Measurements from ENCODE around the gene HS3ST6.
A peak's percentile ranks its signal among the peaks of the same experiment; 100 is the strongest.

The HS3ST6 gene

GRCh38 chr16:1929578-1930337, 11.5 kb upstream of the HS3ST6 start:
- peak overlapping the region; percentile 48 for H3K9ac ChIP-seq (ENCODE audit: low read length)
- H3K27ac ChIP-seq (ENCODE audit: low read depth, low read length, poor library complexity, severe bottlenecking) = no peak overlapping the region
- no peaks in the 10 kb centered on the region for H3F3A ChIP-seq (ENCODE audit: insufficient read depth, low read length)

DNA sequence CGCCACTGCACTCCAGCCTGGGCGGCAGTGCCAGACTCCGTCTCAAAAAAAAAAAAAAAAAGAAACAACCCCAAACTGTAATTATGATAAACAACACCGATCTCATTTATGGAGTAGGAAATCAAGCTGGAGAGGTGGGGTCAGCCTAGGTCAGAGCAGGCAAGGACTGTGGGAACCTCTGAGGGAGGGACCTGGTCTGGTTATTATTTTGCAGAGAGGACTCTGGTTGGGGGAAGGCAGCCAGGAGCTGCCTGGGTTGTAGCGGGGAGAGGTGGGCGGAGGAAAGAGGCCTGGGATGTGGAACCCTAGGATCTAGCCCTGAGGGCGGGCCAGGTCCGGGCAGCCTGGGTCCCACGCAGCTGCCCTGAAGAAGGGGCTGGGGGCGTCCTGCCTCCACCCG, 10.9 kb upstream of the HS3ST6 start:
- H4K20me1 ChIP-seq (ENCODE audit: insufficient read depth, low read length) = no peaks in the 10 kb centered on the region
- H3K27ac ChIP-seq (ENCODE audit: low read depth, low read length, poor library complexity, severe bottlenecking) = no peak overlapping the region
- H3K9me2 ChIP-seq (ENCODE audit: low read depth, low read length) = no peaks in the 10 kb centered on the region
- no peaks in the 10 kb centered on the region for H3K79me2 ChIP-seq (ENCODE audit: insufficient read depth, low read length)
- H3K4me2 ChIP-seq (ENCODE audit: low read length) = peak overlapping the region; percentile 76
- H3K36me3 ChIP-seq (ENCODE audit: insufficient read depth, low read length) = no peaks in the 10 kb centered on the region
- H3F3A ChIP-seq (ENCODE audit: insufficient read depth, low read length) = no peaks in the 10 kb centered on the region
- H3K27me3 ChIP-seq (ENCODE audit: insufficient read depth, low read length) = 0 out of 2 replicates have a peak, but pooled peaks cover 6% of the 10 kb centered on the region
- no peak for TF ChIP-seq EZH2 (IDR thresholded peaks at IDR 0.05; ENCODE audit: borderline replicate concordance, low read length)
- no peaks in the 10 kb centered on the region for H3K9me3 ChIP-seq (ENCODE audit: low read length)
- peak overlapping the region; percentile 56 for H3K4me3 ChIP-seq (ENCODE audit: low read depth, low read length, poor library complexity, severe bottlenecking)
- H2AFZ ChIP-seq (ENCODE audit: low read length) = peak overlapping the region; percentile 30; the same call in 1 of the 2 replicates
- peaks cover 13% of the 10 kb centered on the region for H3K4me1 ChIP-seq (ENCODE audit: insufficient read depth, low read length, severe bottlenecking)
- H3K9ac ChIP-seq (ENCODE audit: low read length) = peak overlapping the region; percentile 48

More at GRCh38 chr16:1929578-1930337, 11.5 kb upstream of the HS3ST6 start:
- H3K9me2 ChIP-seq (ENCODE audit: low read depth, low read length) = no peaks in the 10 kb centered on the region
- H3K4me1 ChIP-seq (ENCODE audit: insufficient read depth, low read length, severe bottlenecking) = peaks cover 13% of the 10 kb centered on the region
- peak overlapping the region; percentile 76 for H3K4me2 ChIP-seq (ENCODE audit: low read length)
- 0 out of 2 replicates have a peak, but pooled peaks cover 6% of the 10 kb centered on the region for H3K27me3 ChIP-seq (ENCODE audit: insufficient read depth, low read length)
- peak overlapping the region; percentile 56 for H3K4me3 ChIP-seq (ENCODE audit: low read depth, low read length, poor library complexity, severe bottlenecking)
- H3K9me3 ChIP-seq (ENCODE audit: low read length) = no peaks in the 10 kb centered on the region
- no peak overlapping the region for H2AFZ ChIP-seq (ENCODE audit: low read length)
- no peaks in the 10 kb centered on the region for H4K20me1 ChIP-seq (ENCODE audit: insufficient read depth, low read length)
- TF ChIP-seq, protein P1, sequence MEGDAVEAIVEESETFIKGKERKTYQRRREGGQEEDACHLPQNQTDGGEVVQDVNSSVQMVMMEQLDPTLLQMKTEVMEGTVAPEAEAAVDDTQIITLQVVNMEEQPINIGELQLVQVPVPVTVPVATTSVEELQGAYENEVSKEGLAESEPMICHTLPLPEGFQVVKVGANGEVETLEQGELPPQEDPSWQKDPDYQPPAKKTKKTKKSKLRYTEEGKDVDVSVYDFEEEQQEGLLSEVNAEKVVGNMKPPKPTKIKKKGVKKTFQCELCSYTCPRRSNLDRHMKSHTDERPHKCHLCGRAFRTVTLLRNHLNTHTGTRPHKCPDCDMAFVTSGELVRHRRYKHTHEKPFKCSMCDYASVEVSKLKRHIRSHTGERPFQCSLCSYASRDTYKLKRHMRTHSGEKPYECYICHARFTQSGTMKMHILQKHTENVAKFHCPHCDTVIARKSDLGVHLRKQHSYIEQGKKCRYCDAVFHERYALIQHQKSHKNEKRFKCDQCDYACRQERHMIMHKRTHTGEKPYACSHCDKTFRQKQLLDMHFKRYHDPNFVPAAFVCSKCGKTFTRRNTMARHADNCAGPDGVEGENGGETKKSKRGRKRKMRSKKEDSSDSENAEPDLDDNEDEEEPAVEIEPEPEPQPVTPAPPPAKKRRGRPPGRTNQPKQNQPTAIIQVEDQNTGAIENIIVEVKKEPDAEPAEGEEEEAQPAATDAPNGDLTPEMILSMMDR (IDR thresholded peaks at IDR 0.05; ENCODE audit: low read length) = peak; percentile 78
- no peak for TF ChIP-seq EZH2 (IDR thresholded peaks at IDR 0.05; ENCODE audit: borderline replicate concordance, low read length)
- no peaks in the 10 kb centered on the region for H3K36me3 ChIP-seq (ENCODE audit: insufficient read depth, low read length)
- no peaks in the 10 kb centered on the region for H3K79me2 ChIP-seq (ENCODE audit: insufficient read depth, low read length)

DNA sequence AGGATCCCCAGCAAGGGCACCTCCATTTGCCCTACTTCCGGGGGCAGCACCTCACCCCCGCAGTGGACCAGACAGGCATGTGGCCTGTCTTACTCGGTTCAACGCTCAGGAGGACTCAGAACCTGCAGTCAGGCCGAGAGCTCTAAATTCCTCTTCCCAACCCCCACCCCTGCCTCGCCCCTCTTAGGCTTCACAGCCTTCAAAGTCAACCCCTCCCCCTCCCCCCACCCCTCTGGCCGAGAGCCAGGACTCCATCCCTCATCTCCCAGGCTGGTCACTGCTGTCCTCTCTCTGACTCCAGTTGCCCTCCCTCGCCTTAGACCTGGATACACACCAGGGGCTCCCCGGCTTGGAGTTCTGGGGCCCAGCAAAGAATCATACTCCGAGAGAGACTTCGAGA, 8.1 kb upstream of the HS3ST6 start:
- H3K4me3 ChIP-seq (ENCODE audit: low read depth, low read length, poor library complexity, severe bottlenecking) = no peak overlapping the region
- H3K4me1 ChIP-seq (ENCODE audit: insufficient read depth, low read length, severe bottlenecking) = peaks cover 13% of the 10 kb centered on the region

More for the DNA sequence above, 8.1 kb upstream of the HS3ST6 start:
- no peaks in the 10 kb centered on the region for H3K79me2 ChIP-seq (ENCODE audit: insufficient read depth, low read length)
- no peaks in the 10 kb centered on the region for H3K9me2 ChIP-seq (ENCODE audit: low read depth, low read length)
- H3K27ac ChIP-seq (ENCODE audit: low read depth, low read length, poor library complexity, severe bottlenecking) = no peak overlapping the region
- H3K9me3 ChIP-seq (ENCODE audit: low read length) = no peaks in the 10 kb centered on the region
- H3K9ac ChIP-seq (ENCODE audit: low read length) = no peak overlapping the region
- no peaks in the 10 kb centered on the region for H3K36me3 ChIP-seq (ENCODE audit: insufficient read depth, low read length)
- no peaks in the 10 kb centered on the region; the same call in 1 of the 2 replicates for H3K27me3 ChIP-seq (ENCODE audit: insufficient read depth, low read length)
- H3K4me2 ChIP-seq (ENCODE audit: low read length) = no peak overlapping the region
- no peaks in the 10 kb centered on the region for H4K20me1 ChIP-seq (ENCODE audit: insufficient read depth, low read length)
- no peaks in the 10 kb centered on the region for H3F3A ChIP-seq (ENCODE audit: insufficient read depth, low read length)
- no peak for TF ChIP-seq EZH2 (IDR thresholded peaks at IDR 0.05; ENCODE audit: borderline replicate concordance, low read length)
- TF ChIP-seq, protein P1 (IDR thresholded peaks at IDR 0.05; ENCODE audit: low read length) = no peak
- no peak overlapping the region for H2AFZ ChIP-seq (ENCODE audit: low read length)
